GM23248 (cell line): Measurements from ENCODE around the gene PRPF40B.

Source experiments
- EZH2 ChIP-seq: fragments of 200-600 bp; sonication (generic); IDR thresholded peaks from 2 replicates; pipeline ENCODE4 v1.6.1; 2018; ENCODE audit warnings: antibody characterized with exemption, mild to moderate bottlenecking; ENCODE audit not compliant: insufficient read depth, poor library complexity, severe bottlenecking
- EZH2phosphoT487 ChIP-seq: fragments of 200-600 bp; sonication (generic); IDR thresholded peaks from 2 replicates; pipeline ENCODE4 v1.6.1; 2018; ENCODE audit warnings: antibody characterized with exemption, moderate library complexity, mild to moderate bottlenecking, low read depth; ENCODE audit not compliant: insufficient read depth

- TF ChIP-seq EZH2 (no peak), EZH2phosphoT487 (no peak)
These were observed 24.7 kb downstream of the PRPF40B start for GRCh38 chr12:49647827-49648711.
